Hepatocyte (in vitro differentiated cells): ENCODE results near the gene RSPO4.

Experiments
- EZH2 ChIP-seq: fragments of 200-600 bp; sonication (generic); IDR thresholded peaks from 2 replicates; pipeline ENCODE4 v1.6.1; 2016; ENCODE audit warnings: antibody characterized with exemption, mild to moderate bottlenecking, borderline replicate concordance
- TF ChIP-seq, protein P1 (sequence below): fragments of 200-600 bp; sonication (generic); IDR thresholded peaks from 2 replicates; pipeline ENCODE4 v1.5.1; 2016; ENCODE audit warnings: antibody characterized with exemption, mild to moderate bottlenecking; ENCODE audit not compliant: poor library complexity

- TF ChIP-seq EZH2 = no peak
- TF ChIP-seq, protein P1, sequence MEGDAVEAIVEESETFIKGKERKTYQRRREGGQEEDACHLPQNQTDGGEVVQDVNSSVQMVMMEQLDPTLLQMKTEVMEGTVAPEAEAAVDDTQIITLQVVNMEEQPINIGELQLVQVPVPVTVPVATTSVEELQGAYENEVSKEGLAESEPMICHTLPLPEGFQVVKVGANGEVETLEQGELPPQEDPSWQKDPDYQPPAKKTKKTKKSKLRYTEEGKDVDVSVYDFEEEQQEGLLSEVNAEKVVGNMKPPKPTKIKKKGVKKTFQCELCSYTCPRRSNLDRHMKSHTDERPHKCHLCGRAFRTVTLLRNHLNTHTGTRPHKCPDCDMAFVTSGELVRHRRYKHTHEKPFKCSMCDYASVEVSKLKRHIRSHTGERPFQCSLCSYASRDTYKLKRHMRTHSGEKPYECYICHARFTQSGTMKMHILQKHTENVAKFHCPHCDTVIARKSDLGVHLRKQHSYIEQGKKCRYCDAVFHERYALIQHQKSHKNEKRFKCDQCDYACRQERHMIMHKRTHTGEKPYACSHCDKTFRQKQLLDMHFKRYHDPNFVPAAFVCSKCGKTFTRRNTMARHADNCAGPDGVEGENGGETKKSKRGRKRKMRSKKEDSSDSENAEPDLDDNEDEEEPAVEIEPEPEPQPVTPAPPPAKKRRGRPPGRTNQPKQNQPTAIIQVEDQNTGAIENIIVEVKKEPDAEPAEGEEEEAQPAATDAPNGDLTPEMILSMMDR = no peak
Observed at GRCh38 chr20:952196-952795, 49.8 kb downstream of the RSPO4 start.
